Mesenchymal stem cell (in vitro differentiated cells and primary cell): ENCODE measurements around the gene PCDHA8.
"Not testable (repeated sequence)": the region's sequence is repeated elsewhere in the genome, so short reads cannot be mapped to it uniquely, and the experiment has no call there.

Source experiments
- DNase-seq: peaks from one replicate; pipeline ENCODE4 v3.0.0-alpha.2; 2013
- H2AFZ ChIP-seq: one replicate; pipeline ENCODE4 v1.6.1; 2013; ENCODE audit warnings: low read depth, mild to moderate bottlenecking, control low read depth, inconsistent platforms, low read length, moderate library complexity
- H2AK5ac ChIP-seq: 2 replicates; pipeline ENCODE4 v1.6.1; 2013; ENCODE audit warnings: low read length, moderate library complexity, mild to moderate bottlenecking, inconsistent platforms; ENCODE audit not compliant: severe bottlenecking
- H2BK120ac ChIP-seq: one replicate; pipeline ENCODE4 v1.6.1; 2013; ENCODE audit warnings: low read depth, mild to moderate bottlenecking, inconsistent platforms, low read length, moderate library complexity
- H2BK12ac ChIP-seq, 2 experiments: one replicate each; pipeline ENCODE4 v1.6.1; 2013; ENCODE audit warnings: inconsistent platforms in 2 of 2, low read length in 2 of 2, mild to moderate bottlenecking in 2 of 2, moderate library complexity in 2 of 2, control low read depth in 1 of 2
- H2BK15ac ChIP-seq: one replicate; pipeline ENCODE4 v1.6.1; 2013; ENCODE audit warnings: mild to moderate bottlenecking, low read depth, inconsistent platforms; ENCODE audit not compliant: poor library complexity, severe bottlenecking
- H2BK5ac ChIP-seq: 2 replicates; pipeline ENCODE4 v1.6.1; 2013; ENCODE audit warnings: low read depth, mild to moderate bottlenecking, low read length, control low read depth, inconsistent platforms; ENCODE audit not compliant: poor library complexity, severe bottlenecking
- H3K14ac ChIP-seq, 2 experiments: one replicate each; pipeline ENCODE4 v1.6.1; 2013; ENCODE audit warnings: inconsistent platforms in 2 of 2, low read length in 2 of 2, control low read depth in 1 of 2, mild to moderate bottlenecking in 1 of 2, moderate library complexity in 1 of 2
- H3K18ac ChIP-seq, 2 experiments: one replicate each; pipeline ENCODE4 v1.6.1; 2013; ENCODE audit warnings: inconsistent platforms in 2 of 2, low read length in 2 of 2, control low read depth in 1 of 2, low read depth in 1 of 2, mild to moderate bottlenecking in 1 of 2
- H3K23ac ChIP-seq, 2 experiments: one replicate each; pipeline ENCODE4 v1.6.1; 2013; ENCODE audit warnings: inconsistent platforms in 2 of 2, low read length in 2 of 2, mild to moderate bottlenecking in 2 of 2, moderate library complexity in 2 of 2, control low read depth in 1 of 2
- H3K27ac ChIP-seq: 2 replicates; pipeline ENCODE4 v1.5.1; 2013; ENCODE audit warnings: mild to moderate bottlenecking, moderate library complexity, low read length, control low read depth, inconsistent platforms; ENCODE audit not compliant: poor library complexity, severe bottlenecking
- H3K27me3 ChIP-seq, 2 experiments: 2 replicates each; pipeline versions ENCODE4 v1.6.1 to v1.7.0; 2013; ENCODE audit warnings: low read length in 2 of 2, mild to moderate bottlenecking in 2 of 2, moderate library complexity in 2 of 2, control low read depth in 1 of 2, inconsistent platforms in 1 of 2; ENCODE audit not compliant: control insufficient read depth in 1 of 2, insufficient read depth in 1 of 2
- H3K36me3 ChIP-seq, 2 experiments: 2 replicates each; pipeline versions ENCODE4 v1.6.1 to v1.7.0; 2013; ENCODE audit warnings: low read length in 2 of 2, control low read depth in 1 of 2, inconsistent platforms in 1 of 2, low read depth in 1 of 2, mild to moderate bottlenecking in 1 of 2; ENCODE audit not compliant: insufficient read depth in 2 of 2, control insufficient read depth in 1 of 2
- H3K4ac ChIP-seq, 2 experiments: one replicate each; pipeline ENCODE4 v1.6.1; 2013; ENCODE audit warnings: inconsistent platforms in 2 of 2, low read length in 2 of 2, mild to moderate bottlenecking in 2 of 2, moderate library complexity in 2 of 2, control low read depth in 1 of 2, low read depth in 1 of 2
- H3K4me1 ChIP-seq: 2 replicates; pipeline ENCODE4 v1.6.1; 2013; ENCODE audit warnings: low read depth, low read length, control low read depth; ENCODE audit not compliant: control insufficient read depth, insufficient read depth
- H3K4me2 ChIP-seq: 2 replicates; pipeline ENCODE4 v1.6.1; 2013; ENCODE audit warnings: low read length, mild to moderate bottlenecking, inconsistent platforms; ENCODE audit not compliant: poor library complexity, severe bottlenecking
- H3K4me3 ChIP-seq, 2 experiments: 2 replicates each; pipeline versions ENCODE4 v1.5.1 to v1.7.0; 2013; ENCODE audit warnings: low read length in 2 of 2, mild to moderate bottlenecking in 2 of 2, control low read depth in 1 of 2, low read depth in 1 of 2; ENCODE audit not compliant: insufficient read depth in 1 of 2
- H3K79me1 ChIP-seq: replicated peaks from 2 replicates; pipeline ENCODE4 v1.6.1; 2013; ENCODE audit warnings: mild to moderate bottlenecking, control low read depth, low read length, inconsistent platforms; ENCODE audit not compliant: poor library complexity, severe bottlenecking
- H3K9ac ChIP-seq: 2 replicates; pipeline ENCODE4 v1.7.0; 2013; ENCODE audit warnings: mild to moderate bottlenecking, low read length, moderate library complexity
- H3K9me3 ChIP-seq: 2 replicates; pipeline ENCODE4 v1.7.0; 2013; ENCODE audit warnings: mild to moderate bottlenecking, low read length; ENCODE audit not compliant: control insufficient read depth
- H4K8ac ChIP-seq: one replicate; pipeline ENCODE4 v1.6.1; 2013; ENCODE audit warnings: inconsistent platforms, mild to moderate bottlenecking, low read length, moderate library complexity
- H4K91ac ChIP-seq: one replicate; pipeline ENCODE4 v1.6.1; 2013; ENCODE audit warnings: mild to moderate bottlenecking, low read length, inconsistent platforms
- WGBS: methylation state at CpG from one replicate; pipeline ENCODE4 v1.1.7; 2013; ENCODE audit warnings: mixed read lengths; 5-methylcytosine and 5-hydroxymethylcytosine counted together

PCDHA8 gene

GRCh38 chr5:140833993-140834392 is 7.0 kb upstream of the PCDHA8 start, which contains the start of gene PCDHA7:
Gene PCDHA7, plus strand, starts transcription at chr5:140834269. Its CDS starts 115 bp downstream, at chr5:140834384.
- no peak within 1 kb of the TSS for H3K18ac ChIP-seq
- H3K4me2 ChIP-seq = no peak within 1 kb of the TSS
- H4K8ac ChIP-seq = no peak within 1 kb of the TSS
- no peak within 1 kb of the TSS for H2BK120ac ChIP-seq
- H3K9me3 ChIP-seq = peaks cover 45% of the 10 kb centered on the region
- no peak within 1 kb of the TSS for H4K91ac ChIP-seq
- H3K27ac ChIP-seq = no peak within 1 kb of the TSS
- H2BK15ac ChIP-seq = no peak within 1 kb of the TSS
- DNase-seq = no peak
- no peak within 1 kb of the TSS for H3K9ac ChIP-seq
- no peak within 1 kb of the TSS for H3K4ac ChIP-seq
- peak within 1 kb of the TSS in 1 of 2 experiments; percentile 53 for H3K4me3 ChIP-seq
- peaks cover 8% of the 10 kb centered on the region for H3K79me1 ChIP-seq
- H2AK5ac ChIP-seq = no peak within 1 kb of the TSS
- H2BK5ac ChIP-seq = no peak within 1 kb of the TSS
- no peak within 1 kb of the TSS for H2BK12ac ChIP-seq
- H2AFZ ChIP-seq = no peak within 1 kb of the TSS
- no peak within 1 kb of the TSS for H3K14ac ChIP-seq
- WGBS = 87% methylated on average over 7 of the region's 8 CpGs
- H3K4me1 ChIP-seq = peaks cover 2% of the 10 kb centered on the region
- H3K23ac ChIP-seq = no peak within 1 kb of the TSS
- H3K27me3 ChIP-seq = no peaks in the 10 kb centered on the region
- H3K36me3 ChIP-seq = peaks cover 0 to 26% of the 10 kb centered on the region in 2 experiments

GRCh38 chr5:140834439-140835008 is 6.5 kb upstream of the PCDHA8 start:
- not testable (repeated sequence) for H2BK120ac ChIP-seq, H3K27me3 ChIP-seq, H4K8ac ChIP-seq, H3K18ac ChIP-seq, H3K9ac ChIP-seq, H3K79me1 ChIP-seq, H3K27ac ChIP-seq, H3K4me1 ChIP-seq, H3K4me2 ChIP-seq, H2AFZ ChIP-seq, H4K91ac ChIP-seq, H2AK5ac ChIP-seq, H2BK15ac ChIP-seq, H3K4ac ChIP-seq, H3K14ac ChIP-seq, H2BK5ac ChIP-seq, DNase-seq, H3K23ac ChIP-seq, H2BK12ac ChIP-seq
- 98% methylated on average over 22 of the region's 38 CpGs for WGBS
- Histone ChIP-seq H3K4me3 (peak overlapping the region in 1 of 2 experiments; percentile 53), H3K36me3 (peaks cover 0 to 21% of the 10 kb centered on the region in 2 experiments), H3K9me3 (peaks cover 45% of the 10 kb centered on the region)

DNA sequence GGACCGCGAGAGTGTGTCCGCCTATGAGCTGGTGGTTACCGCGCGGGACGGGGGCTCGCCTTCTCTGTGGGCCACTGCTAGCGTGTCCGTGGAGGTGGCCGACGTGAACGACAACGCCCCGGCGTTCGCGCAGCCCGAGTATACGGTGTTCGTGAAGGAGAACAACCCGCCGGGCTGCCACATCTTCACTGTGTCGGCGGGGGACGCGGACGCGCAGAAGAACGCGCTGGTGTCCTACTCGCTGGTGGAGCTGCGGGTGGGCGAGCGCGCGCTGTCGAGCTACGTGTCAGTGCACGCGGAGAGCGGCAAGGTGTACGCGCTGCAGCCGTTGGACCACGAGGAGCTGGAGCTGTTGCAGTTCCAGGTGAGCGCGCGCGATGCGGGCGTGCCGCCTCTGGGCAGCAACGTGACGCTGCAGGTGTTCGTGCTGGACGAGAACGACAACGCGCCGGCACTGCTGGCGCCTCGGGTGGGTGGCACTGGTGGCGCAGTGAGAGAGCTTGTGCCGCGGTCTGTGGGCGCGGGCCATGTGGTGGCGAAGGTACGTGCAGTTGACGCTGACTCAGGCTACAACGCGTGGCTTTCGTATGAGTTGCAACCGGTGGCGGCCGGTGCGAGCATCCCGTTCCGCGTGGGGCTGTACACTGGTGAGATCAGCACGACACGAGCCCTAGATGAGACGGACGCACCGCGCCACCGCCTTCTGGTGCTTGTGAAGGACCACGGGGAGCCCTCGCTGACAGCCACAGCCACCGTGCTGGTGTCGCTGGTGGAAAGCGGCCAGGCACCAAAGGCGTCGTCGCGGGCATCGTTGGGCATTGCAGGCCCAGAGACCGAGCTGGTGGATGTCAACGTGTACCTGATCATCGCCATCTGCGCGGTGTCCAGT is 5.1 kb upstream of the PCDHA8 start:
- H3K23ac ChIP-seq = no peak overlapping the region
- H3K9me3 ChIP-seq = peaks cover 46% of the 10 kb centered on the region
- H3K27ac ChIP-seq = no peak overlapping the region
- WGBS = 98% methylated on average over 103 of the region's 103 CpGs
- H2AFZ ChIP-seq = no peak overlapping the region
- no peak overlapping the region for H3K9ac ChIP-seq
- H3K14ac ChIP-seq = no peak overlapping the region
- H4K91ac ChIP-seq = no peak overlapping the region
- no peaks in the 10 kb centered on the region for H3K4me1 ChIP-seq
- no peak overlapping the region for H3K18ac ChIP-seq
- H4K8ac ChIP-seq = no peak overlapping the region
- H3K79me1 ChIP-seq = peaks cover 3% of the 10 kb centered on the region
- H3K4me2 ChIP-seq = no peak overlapping the region
- H3K4me3 ChIP-seq = no peak overlapping the region
- H3K36me3 ChIP-seq = peaks cover 0 to 13% of the 10 kb centered on the region in 2 experiments
- no peak overlapping the region for H2BK5ac ChIP-seq
- H2AK5ac ChIP-seq = no peak overlapping the region
- H3K27me3 ChIP-seq = no peaks in the 10 kb centered on the region
- H2BK15ac ChIP-seq = no peak overlapping the region
- no peak overlapping the region for H2BK12ac ChIP-seq
- no peak overlapping the region for H2BK120ac ChIP-seq
- no peak overlapping the region for H3K4ac ChIP-seq
- no peak for DNase-seq
